HCEC 1CT (cell line): ENCODE results near the gene ASB15.

ENCODE experiments used
- DNase-seq: peaks from one replicate; pipeline ENCODE4 v3.0.0-alpha.2; 2017

The ASB15 gene

DNA sequence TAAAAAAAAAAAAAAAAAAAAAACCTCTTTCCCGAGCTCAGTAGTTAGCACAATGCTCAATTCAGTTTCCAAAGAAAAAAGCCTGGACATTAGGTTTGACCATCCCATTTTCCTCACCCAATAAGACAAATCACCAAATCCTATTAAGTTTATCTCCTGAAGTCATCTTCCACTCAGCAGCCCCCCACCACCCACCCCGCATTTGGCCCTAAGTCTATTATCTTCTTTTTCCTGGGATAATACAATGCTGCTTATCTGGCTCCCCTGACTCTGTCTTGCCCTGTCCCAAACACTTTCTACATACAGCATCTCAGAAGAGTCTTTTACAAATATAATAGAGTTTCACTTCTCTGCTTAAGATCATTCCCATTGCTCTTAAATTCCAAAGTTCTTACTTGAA lies 36.3 kb downstream of the ASB15 start:
- no peak for DNase-seq

DNA sequence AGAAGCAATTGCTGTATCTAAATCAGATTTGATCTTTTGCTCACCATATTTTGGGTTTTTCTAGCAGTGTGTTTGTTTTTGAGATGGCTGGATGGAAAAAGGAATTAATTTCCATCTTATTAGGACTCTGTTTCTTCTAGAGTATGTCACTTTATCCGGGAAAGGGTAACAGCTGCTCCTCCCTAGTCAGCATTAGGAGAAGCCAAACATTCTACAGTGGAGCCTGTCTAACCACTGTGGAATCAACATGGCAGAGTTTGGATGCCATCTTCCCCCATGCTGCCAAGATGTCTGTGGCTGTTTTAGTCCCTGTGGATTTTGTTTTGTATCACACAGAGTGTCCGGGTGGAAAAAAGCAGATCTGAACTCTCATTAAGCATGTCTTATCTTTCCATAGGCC lies 38.0 kb downstream of the ASB15 start:
- DNase-seq, result no peak

DNA sequence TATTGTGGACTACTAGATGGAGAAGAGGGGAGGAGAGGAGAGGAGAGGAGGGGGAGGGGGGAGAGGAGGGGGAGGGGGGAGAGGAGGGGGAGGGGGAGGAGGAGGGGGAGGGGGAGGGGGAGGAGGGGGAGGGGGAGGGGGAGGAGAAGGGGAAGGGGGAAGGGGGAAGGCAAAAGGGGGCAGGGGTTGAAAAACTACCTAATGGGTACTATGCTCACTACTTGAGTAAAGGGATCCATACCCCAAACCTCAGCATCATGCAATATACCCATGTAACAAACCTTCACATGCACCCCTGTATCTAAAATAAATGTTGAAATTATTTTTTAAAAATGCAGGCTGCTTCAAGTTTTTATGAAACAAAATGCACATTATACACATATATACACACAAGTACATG lies 39.0 kb downstream of the ASB15 start:
- no peak for DNase-seq

DNA sequence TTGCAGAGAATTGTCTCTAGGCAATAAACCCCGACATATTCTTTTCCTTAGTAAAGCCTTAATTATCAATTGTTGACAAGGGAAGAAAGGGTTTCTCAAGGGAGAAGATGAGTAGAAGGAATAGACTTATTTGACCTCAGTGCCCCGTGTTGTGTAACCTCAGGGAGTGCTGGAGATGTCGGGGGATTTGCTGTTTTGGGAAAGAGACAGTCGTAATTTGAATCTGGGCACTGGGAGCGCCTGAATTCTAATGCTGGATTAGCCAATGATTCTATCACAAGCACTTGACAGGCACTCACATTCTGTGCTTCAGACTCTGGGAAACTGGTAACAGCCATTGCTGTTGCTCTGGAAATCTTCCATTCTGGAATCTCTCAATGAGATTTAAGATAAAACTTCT lies 40.3 kb downstream of the ASB15 start:
- DNase-seq, result no peak

- peak; percentile 54 for DNase-seq
These were observed 42.1 kb downstream of the ASB15 start for GRCh38 chr7:123643495-123644441.

DNA sequence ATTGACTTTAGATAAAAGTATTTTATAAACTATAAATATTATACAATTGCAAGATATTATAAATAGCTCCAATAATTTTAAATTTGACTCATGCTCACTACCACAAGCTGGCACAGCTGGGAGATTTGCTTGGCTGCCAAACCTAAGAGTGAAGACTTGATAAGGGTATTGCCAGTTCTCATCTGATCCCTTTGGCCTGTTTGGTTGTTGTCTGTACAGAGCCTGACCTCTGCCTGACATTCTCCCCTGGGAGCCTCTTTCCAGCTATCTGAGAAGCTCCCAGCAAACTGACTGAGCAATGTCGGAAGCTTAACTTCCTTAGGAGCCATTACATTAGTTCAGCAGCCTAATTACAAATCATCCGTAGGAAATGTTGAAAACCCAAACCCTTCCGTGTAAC lies 43.9 kb downstream of the ASB15 start:
- DNase-seq, result no peak

- DNase-seq, result no peak
These were observed 45.6 kb downstream of the ASB15 start for GRCh38 chr7:123647106-123647730.

- DNase-seq, result peak; percentile 54
These were observed 48.3 kb downstream of the ASB15 start for GRCh38 chr7:123649964-123650363.

- no peak for DNase-seq
These were observed 49.0 kb downstream of the ASB15 start for GRCh38 chr7:123650595-123650994.

GRCh38 chr7:123652406-123652805 lies 50.8 kb downstream of the ASB15 start:
- no peak for DNase-seq

DNA sequence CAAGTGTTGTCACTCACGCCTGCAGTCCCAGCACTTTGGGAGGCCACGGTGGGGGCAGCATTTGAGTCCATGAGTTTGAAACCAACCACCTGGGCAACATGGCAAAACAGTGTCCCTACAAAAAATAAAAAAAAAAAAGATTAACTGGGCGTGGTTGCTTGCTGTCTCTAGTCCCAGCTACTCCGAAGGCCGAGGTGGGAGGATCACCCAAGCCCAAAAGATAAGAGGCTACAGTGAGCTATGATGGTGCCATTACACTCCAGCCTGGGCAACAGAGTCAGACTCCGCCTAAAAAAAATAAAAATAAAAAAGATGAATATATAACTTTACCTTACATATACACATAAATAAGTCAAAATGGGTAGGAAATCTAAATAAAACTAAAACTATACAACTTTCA lies 51.5 kb downstream of the ASB15 start:
- no peak for DNase-seq

DNA sequence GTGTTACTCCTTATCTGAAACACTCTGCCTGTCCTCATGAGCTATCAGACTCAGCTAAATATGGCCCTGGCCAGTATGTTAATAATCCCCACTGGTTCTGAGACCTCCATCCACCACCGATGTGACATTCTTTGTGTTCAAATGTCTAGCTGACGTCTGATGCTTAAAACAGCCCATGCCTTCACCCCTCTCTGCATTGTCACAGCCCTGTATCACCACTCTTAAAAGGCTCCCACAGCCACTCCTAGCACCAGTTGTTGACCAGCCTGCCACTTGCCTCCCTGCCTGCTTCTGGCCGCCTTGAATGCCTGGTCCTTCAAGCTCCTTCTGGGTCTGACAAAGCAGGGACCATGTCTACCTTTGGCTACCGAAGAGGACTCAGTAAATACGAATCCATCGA lies 54.0 kb downstream of the ASB15 start, which contains the start of gene LMOD2:
Gene LMOD2, plus strand, starts transcription at position 253 of the 400 bp plus-strand sequence. Its CDS starts 98 bp downstream, at position 351.
- DNase-seq, result no peak

- DNase-seq, result no peak
These were observed 55.1 kb downstream of the ASB15 start for GRCh38 chr7:123656544-123657303.

- no peak for DNase-seq
These were observed 55.7 kb downstream of the ASB15 start for GRCh38 chr7:123657304-123657685.

DNA sequence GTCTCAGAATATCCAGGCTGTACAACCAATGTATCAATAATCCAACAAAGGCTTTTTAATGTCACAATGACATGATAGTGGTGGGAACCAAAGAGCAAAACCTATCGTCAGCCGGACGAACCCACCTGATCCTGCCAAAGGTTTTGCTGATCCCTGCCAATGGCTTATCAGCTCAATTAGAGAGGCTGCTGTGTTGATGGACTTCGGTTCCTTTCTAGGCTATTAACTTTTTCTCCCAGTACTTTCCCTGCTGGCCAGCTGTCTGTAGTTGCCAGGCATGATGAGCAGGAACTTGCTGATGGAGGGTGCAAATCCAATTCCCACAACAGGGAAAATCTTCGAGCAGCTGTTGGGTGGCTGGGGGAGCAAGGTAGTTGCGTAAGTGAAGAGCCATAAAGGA lies 56.4 kb downstream of the ASB15 start:
- DNase-seq, result no peak

DNA sequence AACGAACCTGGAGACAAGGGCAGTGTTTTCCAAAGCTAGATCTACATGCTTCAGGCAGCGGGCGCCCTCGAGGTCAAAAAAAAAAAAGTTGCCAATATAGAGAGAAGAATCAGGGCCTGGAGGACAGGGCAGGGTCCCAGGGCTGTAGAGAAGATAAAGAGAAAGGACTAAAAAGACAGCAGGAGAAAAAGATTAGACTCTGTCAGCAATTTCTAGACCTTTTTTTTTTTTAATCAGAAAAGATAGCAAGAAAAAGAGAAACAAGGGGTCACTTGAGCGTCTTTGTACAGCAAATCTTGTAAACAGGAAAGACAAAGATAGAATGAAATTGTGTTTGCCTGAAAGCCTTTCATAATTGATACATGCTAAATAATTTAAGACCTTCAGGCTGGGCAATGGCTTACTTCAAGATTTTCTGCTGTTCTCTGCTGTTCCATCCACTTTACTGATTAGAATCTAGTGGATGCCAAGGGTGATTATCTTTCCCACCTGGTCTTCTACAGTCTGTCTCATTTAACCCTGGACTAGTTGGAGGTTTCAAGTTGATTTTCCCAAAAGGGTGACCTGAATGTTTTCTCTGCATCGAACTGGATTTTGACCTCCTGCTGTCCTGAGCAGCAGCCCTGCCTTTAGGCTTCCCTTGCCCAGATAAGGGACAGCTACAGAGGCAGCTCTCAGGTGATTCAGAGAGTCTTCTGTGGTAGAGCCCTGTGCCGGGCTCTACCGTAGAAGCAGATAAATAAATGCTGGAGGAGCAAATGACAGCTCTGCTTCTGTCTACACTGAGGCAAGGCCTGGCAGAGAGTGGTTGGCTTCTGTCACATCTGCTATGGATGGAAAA lies 59.1 kb downstream of the ASB15 start:
- no peak for DNase-seq

- DNase-seq, result no peak
These were observed 60.1 kb downstream of the ASB15 start for GRCh38 chr7:123661765-123662164.

DNA sequence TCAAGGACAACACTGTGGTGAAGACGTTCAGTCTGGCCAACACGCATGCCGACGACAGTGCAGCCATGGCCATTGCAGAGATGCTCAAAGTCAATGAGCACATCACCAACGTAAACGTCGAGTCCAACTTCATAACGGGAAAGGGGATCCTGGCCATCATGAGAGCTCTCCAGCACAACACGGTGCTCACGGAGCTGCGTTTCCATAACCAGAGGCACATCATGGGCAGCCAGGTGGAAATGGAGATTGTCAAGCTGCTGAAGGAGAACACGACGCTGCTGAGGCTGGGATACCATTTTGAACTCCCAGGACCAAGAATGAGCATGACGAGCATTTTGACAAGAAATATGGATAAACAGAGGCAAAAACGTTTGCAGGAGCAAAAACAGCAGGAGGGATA lies 60.7 kb downstream of the ASB15 start:
- DNase-seq, result no peak

DNA sequence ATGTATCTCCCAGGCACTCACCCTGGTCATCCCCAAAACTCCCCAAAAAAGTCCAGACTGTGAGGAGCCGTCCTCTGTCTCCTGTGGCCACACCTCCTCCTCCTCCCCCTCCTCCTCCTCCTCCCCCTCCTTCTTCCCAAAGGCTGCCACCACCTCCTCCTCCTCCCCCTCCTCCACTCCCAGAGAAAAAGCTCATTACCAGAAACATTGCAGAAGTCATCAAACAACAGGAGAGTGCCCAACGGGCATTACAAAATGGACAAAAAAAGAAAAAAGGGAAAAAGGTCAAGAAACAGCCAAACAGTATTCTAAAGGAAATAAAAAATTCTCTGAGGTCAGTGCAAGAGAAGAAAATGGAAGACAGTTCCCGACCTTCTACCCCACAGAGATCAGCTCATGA lies 61.1 kb downstream of the ASB15 start:
- DNase-seq, result no peak

- DNase-seq, result no peak
These were observed 61.6 kb downstream of the ASB15 start for GRCh38 chr7:123663200-123663599.

GRCh38 chr7:123665157-123665556 lies 63.5 kb downstream of the ASB15 start:
- no peak for DNase-seq

GRCh38 chr7:123665896-123666295 lies 64.3 kb downstream of the ASB15 start:
- no peak for DNase-seq

- no peak for DNase-seq
These were observed 64.9 kb downstream of the ASB15 start for GRCh38 chr7:123666492-123666891.
